Activated naive CD4-positive, alpha-beta T cell treated with anti-CD3 and anti-CD28 coated beads, Interleukin-2, amount 50 U/mL, for 24 hours (primary cell): ENCODE measurements around the gene SMIM20.

Experiments
- H3K27ac Mint-ChIP-seq: one replicate; pipeline ENCODE4 v1.8.0; 2021; ENCODE audit warnings: mild to moderate bottlenecking, mixed read lengths
- H3K27me3 Mint-ChIP-seq: one replicate; pipeline ENCODE4 v1.8.0; 2021; ENCODE audit warnings: mixed read lengths
- H3K36me3 Mint-ChIP-seq: one replicate; pipeline ENCODE4 v1.8.0; 2021; ENCODE audit warnings: mixed read lengths
- H3K4me1 Mint-ChIP-seq: one replicate; pipeline ENCODE4 v1.8.0; 2021; ENCODE audit warnings: mixed read lengths
- H3K4me3 Mint-ChIP-seq: one replicate; pipeline ENCODE4 v1.8.0; 2021; ENCODE audit warnings: mild to moderate bottlenecking, mixed read lengths
- H3K9me3 Mint-ChIP-seq: one replicate; pipeline ENCODE4 v1.8.0; 2021; ENCODE audit warnings: mixed read lengths

SMIM20 gene

GRCh38 chr4:25930731-25931354 is 16.8 kb downstream of the SMIM20 start:
- H3K4me3 Mint-ChIP-seq: no peak overlapping the region
- peaks cover 9% of the 10 kb centered on the region for H3K4me1 Mint-ChIP-seq
- H3K9me3 Mint-ChIP-seq: no peaks in the 10 kb centered on the region
- H3K36me3 Mint-ChIP-seq: peaks cover 8% of the 10 kb centered on the region
- H3K27ac Mint-ChIP-seq: no peak overlapping the region
- no peaks in the 10 kb centered on the region for H3K27me3 Mint-ChIP-seq

DNA sequence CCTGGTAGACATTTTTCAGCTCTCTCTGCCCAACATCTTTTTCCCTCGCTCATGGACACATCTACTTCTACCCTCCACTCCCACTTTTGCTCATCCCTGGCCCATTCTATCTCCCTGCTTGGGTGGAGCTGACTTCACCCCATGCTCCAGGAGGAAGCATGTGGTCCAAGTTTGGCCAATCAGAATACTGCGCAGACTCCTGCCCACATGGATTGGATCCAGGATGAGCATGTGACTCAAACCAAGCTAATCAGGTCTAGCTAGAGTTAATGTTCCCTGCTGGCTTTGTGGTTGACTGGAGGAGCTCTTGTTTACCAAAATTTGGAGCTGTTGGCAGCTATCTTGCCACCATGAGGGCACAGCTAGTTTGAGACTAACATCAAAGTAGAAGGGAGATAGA is 22.7 kb downstream of the SMIM20 start:
- Mint-ChIP-seq H3K36me3 (no peaks in the 10 kb centered on the region), H3K4me3 (no peak overlapping the region), H3K9me3 (no peaks in the 10 kb centered on the region), H3K27me3 (peaks cover 6% of the 10 kb centered on the region), H3K27ac (no peak overlapping the region), H3K4me1 (peaks cover 13% of the 10 kb centered on the region)

DNA sequence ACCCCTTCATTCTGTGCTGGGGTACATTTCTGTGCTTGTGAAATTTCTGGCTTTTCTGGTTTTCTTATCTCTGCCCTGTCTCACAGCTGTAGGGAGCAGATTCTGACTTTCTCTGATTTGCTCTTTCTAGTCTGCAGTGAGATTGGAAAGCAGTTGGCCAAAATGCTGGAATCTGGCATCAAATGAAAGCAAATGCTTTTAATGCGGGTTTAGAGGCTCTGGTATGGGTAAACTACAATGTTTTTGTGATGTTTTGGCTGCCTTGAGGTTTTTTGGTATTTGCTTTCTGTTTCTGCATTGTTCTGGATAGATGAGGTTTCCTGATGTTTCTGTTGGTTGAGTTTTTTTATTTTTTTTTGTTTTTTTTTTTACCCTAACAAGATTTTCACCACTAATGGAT is 23.8 kb downstream of the SMIM20 start:
- Mint-ChIP-seq H3K36me3 (no peaks in the 10 kb centered on the region), H3K27ac (peak overlapping the region; percentile 26), H3K4me1 (peaks cover 13% of the 10 kb centered on the region), H3K27me3 (peaks cover 6% of the 10 kb centered on the region), H3K4me3 (no peak overlapping the region), H3K9me3 (no peaks in the 10 kb centered on the region)

GRCh38 chr4:25938366-25938765 is 24.3 kb downstream of the SMIM20 start:
- no peaks in the 10 kb centered on the region for H3K9me3 Mint-ChIP-seq
- no peak overlapping the region for H3K27ac Mint-ChIP-seq
- peaks cover 13% of the 10 kb centered on the region for H3K4me1 Mint-ChIP-seq

GRCh38 chr4:25938787-25939186 is 24.8 kb downstream of the SMIM20 start:
- Mint-ChIP-seq H3K9me3 (no peaks in the 10 kb centered on the region), H3K36me3 (no peaks in the 10 kb centered on the region), H3K4me1 (peaks cover 13% of the 10 kb centered on the region), H3K4me3 (no peak overlapping the region), H3K27me3 (peaks cover 6% of the 10 kb centered on the region), H3K27ac (peak overlapping the region; percentile 80)

More at GRCh38 chr4:25938366-25938765, 24.3 kb downstream of the SMIM20 start:
- Mint-ChIP-seq H3K36me3 (no peaks in the 10 kb centered on the region), H3K4me3 (no peak overlapping the region), H3K27me3 (peaks cover 6% of the 10 kb centered on the region)

DNA sequence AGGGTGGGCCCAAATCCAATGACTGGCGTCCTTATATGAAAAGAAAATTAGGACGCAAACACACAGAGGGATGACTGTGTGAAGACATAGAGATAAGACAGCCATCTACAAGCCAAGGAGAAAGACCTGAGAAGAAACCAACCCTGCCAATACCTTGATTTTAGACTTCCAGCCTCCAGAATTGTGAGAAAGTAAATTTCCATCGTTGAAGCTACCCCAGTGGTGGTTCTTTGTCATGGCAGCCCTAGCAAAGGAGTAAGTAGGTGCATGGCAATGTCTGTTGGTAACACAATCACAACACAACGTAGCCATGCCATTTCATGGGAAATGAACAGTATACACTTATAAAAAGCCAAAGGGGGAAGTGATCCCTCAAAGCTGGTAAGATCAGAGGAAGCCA is 25.3 kb downstream of the SMIM20 start:
- no peaks in the 10 kb centered on the region for H3K9me3 Mint-ChIP-seq
- H3K36me3 Mint-ChIP-seq: no peaks in the 10 kb centered on the region
- peaks cover 13% of the 10 kb centered on the region for H3K4me1 Mint-ChIP-seq
- H3K27ac Mint-ChIP-seq: no peak overlapping the region
- H3K4me3 Mint-ChIP-seq: no peak overlapping the region
- peaks cover 6% of the 10 kb centered on the region for H3K27me3 Mint-ChIP-seq

- no peak overlapping the region for H3K27ac Mint-ChIP-seq
- no peaks in the 10 kb centered on the region for H3K36me3 Mint-ChIP-seq
- H3K4me3 Mint-ChIP-seq: no peak overlapping the region
- peaks cover 13% of the 10 kb centered on the region for H3K4me1 Mint-ChIP-seq
- no peaks in the 10 kb centered on the region for H3K9me3 Mint-ChIP-seq
- peaks cover 6% of the 10 kb centered on the region for H3K27me3 Mint-ChIP-seq
These were observed 27.6 kb downstream of the SMIM20 start for GRCh38 chr4:25941457-25942221.

DNA sequence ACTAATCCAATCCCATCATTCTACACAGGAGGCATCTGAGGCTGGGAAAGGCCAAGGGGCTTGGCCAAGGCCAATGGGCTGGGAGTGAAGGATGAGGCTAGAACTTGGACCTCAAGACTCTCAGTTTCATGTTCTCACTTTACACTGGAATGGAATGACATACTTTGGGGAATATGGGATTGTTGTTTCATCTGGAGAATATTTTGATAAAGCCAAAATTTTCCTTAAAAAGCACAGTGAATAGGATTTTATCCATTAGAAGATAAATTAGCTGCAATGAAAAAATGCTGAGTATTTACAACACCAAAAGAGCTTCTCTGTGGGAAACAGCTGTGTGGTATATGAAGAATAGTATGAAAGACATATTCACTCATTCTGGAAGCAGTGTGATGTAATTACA is 29.3 kb downstream of the SMIM20 start:
- H3K27ac Mint-ChIP-seq: no peak overlapping the region
- no peak overlapping the region for H3K4me3 Mint-ChIP-seq
- no peaks in the 10 kb centered on the region for H3K9me3 Mint-ChIP-seq
- H3K27me3 Mint-ChIP-seq: peaks cover 8% of the 10 kb centered on the region
- peaks cover 12% of the 10 kb centered on the region for H3K4me1 Mint-ChIP-seq
- no peaks in the 10 kb centered on the region for H3K36me3 Mint-ChIP-seq

- H3K27me3 Mint-ChIP-seq: peaks cover 10% of the 10 kb centered on the region
- no peak overlapping the region for H3K27ac Mint-ChIP-seq
- H3K9me3 Mint-ChIP-seq: no peaks in the 10 kb centered on the region
- no peak overlapping the region for H3K4me3 Mint-ChIP-seq
- no peaks in the 10 kb centered on the region for H3K36me3 Mint-ChIP-seq
- H3K4me1 Mint-ChIP-seq: peaks cover 7% of the 10 kb centered on the region
These were observed 29.8 kb downstream of the SMIM20 start for GRCh38 chr4:25943805-25944204.

GRCh38 chr4:25948051-25948450 is 34.0 kb downstream of the SMIM20 start:
- H3K27me3 Mint-ChIP-seq: peaks cover 7% of the 10 kb centered on the region

DNA sequence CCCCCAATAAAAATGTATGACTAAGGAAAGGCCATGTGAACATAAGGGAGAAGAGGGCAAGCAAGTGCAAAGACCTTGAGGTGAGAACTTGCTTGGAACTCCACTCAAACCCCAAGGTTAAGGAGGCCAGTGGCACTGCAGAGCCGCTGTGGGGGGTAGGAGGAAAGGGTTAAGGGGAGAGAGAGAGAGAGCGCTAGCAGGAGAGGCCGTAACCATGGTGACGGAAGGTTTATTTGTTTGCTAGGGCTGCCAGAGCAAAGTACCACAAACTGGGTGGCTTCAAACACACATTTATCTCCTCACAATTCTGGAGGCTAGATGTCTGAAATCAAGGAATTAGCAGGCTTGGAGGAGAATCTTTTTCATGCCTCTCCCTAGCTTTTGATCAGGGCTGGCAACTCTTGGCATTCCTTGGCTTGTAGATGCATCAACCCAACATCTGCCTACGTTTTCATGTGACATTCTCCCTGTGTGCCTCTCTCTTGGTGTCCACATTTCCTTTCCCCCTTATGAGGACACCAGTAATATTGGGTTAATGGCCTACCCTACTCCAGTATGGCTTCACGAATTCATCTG is 35.2 kb downstream of the SMIM20 start:
- Mint-ChIP-seq H3K27ac (no peak overlapping the region), H3K36me3 (no peaks in the 10 kb centered on the region), H3K4me1 (peaks cover 19% of the 10 kb centered on the region), H3K27me3 (peaks cover 7% of the 10 kb centered on the region), H3K9me3 (no peaks in the 10 kb centered on the region), H3K4me3 (no peak overlapping the region)

More at GRCh38 chr4:25948051-25948450, 34.0 kb downstream of the SMIM20 start:
- no peak overlapping the region for H3K4me3 Mint-ChIP-seq
- no peaks in the 10 kb centered on the region for H3K9me3 Mint-ChIP-seq
- H3K4me1 Mint-ChIP-seq: peaks cover 19% of the 10 kb centered on the region
- H3K27ac Mint-ChIP-seq: no peak overlapping the region
- H3K36me3 Mint-ChIP-seq: no peaks in the 10 kb centered on the region

DNA sequence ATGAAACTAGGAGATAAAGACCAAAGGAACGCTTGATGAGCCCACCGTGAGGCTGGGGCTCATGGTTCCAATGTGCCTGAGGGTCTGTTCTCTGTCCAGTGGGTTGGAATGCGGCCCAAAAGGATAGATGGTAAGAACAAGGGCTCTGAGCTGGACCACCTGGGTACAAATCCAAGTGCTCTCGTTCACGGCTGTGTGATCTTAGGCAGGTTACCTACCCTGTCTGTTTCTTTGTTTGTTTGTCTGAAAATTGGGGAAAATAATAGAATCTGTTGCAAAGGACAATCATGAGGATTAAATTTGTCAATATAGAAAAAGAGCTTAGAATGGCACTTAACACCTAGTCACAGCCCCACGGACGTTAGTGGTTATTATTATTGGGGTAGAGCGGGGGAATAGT is 36.0 kb downstream of the SMIM20 start:
- H3K27me3 Mint-ChIP-seq: peaks cover 7% of the 10 kb centered on the region
- H3K4me3 Mint-ChIP-seq: no peak overlapping the region
- H3K36me3 Mint-ChIP-seq: no peaks in the 10 kb centered on the region
- H3K9me3 Mint-ChIP-seq: no peaks in the 10 kb centered on the region
- peaks cover 19% of the 10 kb centered on the region for H3K4me1 Mint-ChIP-seq
- H3K27ac Mint-ChIP-seq: no peak overlapping the region

GRCh38 chr4:25950461-25951389 is 36.7 kb downstream of the SMIM20 start:
- Mint-ChIP-seq H3K27ac (no peak overlapping the region), H3K36me3 (no peaks in the 10 kb centered on the region), H3K27me3 (peaks cover 7% of the 10 kb centered on the region), H3K4me3 (no peak overlapping the region), H3K4me1 (peaks cover 19% of the 10 kb centered on the region), H3K9me3 (no peaks in the 10 kb centered on the region)

DNA sequence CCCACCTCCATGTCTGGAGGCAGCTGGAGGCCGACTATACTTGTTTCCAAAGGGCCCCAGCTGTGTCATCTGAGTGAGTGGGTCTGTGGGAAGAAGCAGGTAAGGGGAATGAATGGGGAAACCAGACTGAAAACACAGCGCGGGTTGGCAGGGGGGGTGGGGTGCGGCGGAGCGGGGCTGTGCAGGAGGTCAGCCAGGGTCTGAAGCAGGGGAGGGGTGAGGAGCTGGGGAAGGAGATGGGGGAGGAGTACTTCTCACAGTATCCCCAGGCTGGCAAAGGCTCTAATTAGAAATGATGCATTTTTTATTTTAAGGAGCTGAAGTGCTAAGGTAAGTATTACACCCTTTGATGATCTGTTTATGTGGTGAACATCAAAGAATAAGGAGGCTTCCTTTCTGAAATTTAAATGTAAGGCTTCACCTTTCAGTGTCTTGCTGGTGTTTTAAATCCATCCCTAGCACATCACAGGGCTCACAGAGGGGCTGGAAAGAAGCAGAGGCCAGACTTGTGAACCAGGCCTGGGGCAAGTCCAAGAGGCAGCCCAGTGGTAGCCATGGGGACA is 37.5 kb downstream of the SMIM20 start:
- H3K4me1 Mint-ChIP-seq: peaks cover 19% of the 10 kb centered on the region
- H3K9me3 Mint-ChIP-seq: peaks cover 3% of the 10 kb centered on the region
- no peaks in the 10 kb centered on the region for H3K36me3 Mint-ChIP-seq
- no peak overlapping the region for H3K4me3 Mint-ChIP-seq
- H3K27me3 Mint-ChIP-seq: peaks cover 10% of the 10 kb centered on the region
- H3K27ac Mint-ChIP-seq: no peak overlapping the region

DNA sequence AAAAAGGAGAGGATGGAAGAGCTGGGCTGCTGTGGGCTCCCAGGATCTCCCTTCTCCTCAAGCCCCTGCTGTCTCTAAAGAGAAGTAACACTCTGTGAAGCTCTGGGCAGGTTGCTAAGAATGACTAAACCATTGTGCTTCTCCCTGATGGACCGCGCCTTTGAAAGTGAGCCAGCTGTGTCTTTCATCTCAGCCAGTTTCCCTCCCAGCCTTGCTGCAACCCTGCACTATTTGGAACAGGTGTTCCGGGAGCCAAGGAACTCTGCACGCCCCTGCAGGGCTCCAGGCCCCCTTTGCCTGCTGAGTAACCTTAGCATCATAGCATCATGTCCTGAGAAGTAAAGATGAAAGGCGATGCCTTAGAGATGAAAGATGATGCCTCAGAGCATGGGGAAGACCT is 39.7 kb downstream of the SMIM20 start:
- Mint-ChIP-seq H3K27ac (no peak overlapping the region), H3K36me3 (no peaks in the 10 kb centered on the region), H3K9me3 (peaks cover 4% of the 10 kb centered on the region), H3K4me1 (peaks cover 19% of the 10 kb centered on the region), H3K27me3 (peaks cover 6% of the 10 kb centered on the region), H3K4me3 (no peak overlapping the region)
